ENCODE measurements around the gene WDR1. TPM values are rescaled to one million over a fixed set of nuclear protein-coding genes. Genes with fewer than 3 reads are reported as not detected.

Gene WDR1
- polyA plus RNA-seq, 1 of the 3 experiments (the other 2 are of a cell fraction): 310 TPM

DNA sequence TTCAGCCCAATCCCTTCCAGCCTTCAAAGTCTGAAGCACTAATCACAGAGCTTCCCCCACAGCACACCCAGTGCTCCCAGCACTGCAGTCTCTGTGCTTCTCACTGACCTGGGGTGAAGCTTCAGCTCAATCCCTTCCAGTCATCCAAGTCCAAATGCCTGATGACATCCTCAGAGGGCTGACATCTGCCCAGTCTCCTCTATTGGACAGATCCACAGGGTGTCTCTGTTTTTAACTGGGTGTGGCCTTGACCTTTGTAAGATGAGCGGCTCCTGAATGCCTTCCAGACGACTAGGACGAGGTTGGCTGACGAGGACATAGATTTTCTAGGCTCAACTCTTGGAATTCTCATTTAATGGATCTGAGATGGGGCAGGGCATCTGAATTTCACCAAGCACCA is 87.7 kb downstream of the WDR1 start:
- no peaks in the 10 kb centered on the region for H3K79me2 ChIP-seq (ENCODE audit: insufficient read depth)
- H3K4me1 ChIP-seq (ENCODE audit: control insufficient read depth in 1 of 2, insufficient read depth in 2 of 2, low read depth in 1 of 2, low read length in 1 of 2): peaks cover 0 to 11% of the 10 kb centered on the region in 2 experiments; a peak in 1 of 4 replicates
- H3K9me3 ChIP-seq: no peaks in the 10 kb centered on the region
- ChIA-PET POLR2A (no interaction called here), CTCF (interaction anchor here (0.9 to 1.9 kb wide), 3 partner anchors 10 to 34 kb away, joined by 3 to 6 read pairs (median 3); no protein-coding TSS in a partner anchor)
- H3K4me3 ChIP-seq (ENCODE audit: low read depth in 2 of 2, low read length in 1 of 2): no peak overlapping the region
- H3K27ac ChIP-seq (ENCODE audit: low read depth in 2 of 2, low read length in 1 of 2): no peak overlapping the region
- no peak overlapping the region for H3K4me2 ChIP-seq
- TF ChIP-seq NRF1 (IDR thresholded peaks at IDR 0.05; ENCODE audit: low read depth, low read length) (no peak), TEAD4 (IDR thresholded peaks at IDR 0.05; ENCODE audit: borderline replicate concordance, insufficient read depth) (no peak), ZBTB33 (IDR thresholded peaks at IDR 0.05; ENCODE audit: borderline replicate concordance, low read depth) (no peak), SIN3A (IDR thresholded peaks at IDR 0.05; ENCODE audit: borderline replicate concordance, low read depth, low read length) (no peak), IRF3 (IDR thresholded peaks at IDR 0.05; ENCODE audit: low read depth, low read length) (no peak), RAD21 (IDR thresholded peaks at IDR 0.05; ENCODE audit: low read length) (no peak), EP300 (IDR thresholded peaks at IDR 0.05; ENCODE audit: borderline replicate concordance in 1 of 2, low read depth in 1 of 2, low read length in 1 of 2) (no peak), FOXJ3 (CRISPR knock-in tag; IDR thresholded peaks at IDR 0.05) (no peak)
- no peak overlapping the region for H3K9ac ChIP-seq
- H2AFZ ChIP-seq (ENCODE audit: low read depth): no peak overlapping the region
- H4K20me1 ChIP-seq (ENCODE audit: insufficient read depth): no peaks in the 10 kb centered on the region
- H3K36me3 ChIP-seq (replicated peaks in 1 of 2; ENCODE audit: control insufficient read depth in 1 of 2, insufficient read depth in 2 of 2, low read length in 1 of 2): no peaks in the 10 kb centered on the region
- DNase-seq: no peak
- H3K27me3 ChIP-seq (ENCODE audit: insufficient read depth): no peaks in the 10 kb centered on the region
- 0% methylated on average over 1 of the region's 4 CpGs for WGBS (ENCODE audit: low lambda C conversion rate)
- H3K9me2 ChIP-seq: no peaks in the 10 kb centered on the region
- H3F3A ChIP-seq (replicated peaks; ENCODE audit: insufficient read depth): no peaks in the 10 kb centered on the region

GRCh38 chr4:10026485-10026884 is 90.1 kb downstream of the WDR1 start:
- DNase-seq: no peak
- H3K4me1 ChIP-seq (ENCODE audit: control insufficient read depth in 1 of 2, insufficient read depth in 2 of 2, low read depth in 1 of 2, low read length in 1 of 2): peaks cover 0 to 6% of the 10 kb centered on the region in 2 experiments; a peak in 1 of 4 replicates
- no peak overlapping the region for H3K9ac ChIP-seq
- TF ChIP-seq RXRA (IDR thresholded peaks at IDR 0.05; ENCODE audit: borderline replicate concordance, low read depth) (no peak), CHD2 (IDR thresholded peaks at IDR 0.05; ENCODE audit: low read length, partially characterized antibody) (no peak), USF2 (IDR thresholded peaks at IDR 0.05; ENCODE audit: borderline replicate concordance, low read depth, low read length) (no peak), REST (IDR thresholded peaks at IDR 0.05; ENCODE audit: low read depth, low read length) (no peak), TCF12 (IDR thresholded peaks at IDR 0.05) (no peak), FOXJ3 (CRISPR knock-in tag; IDR thresholded peaks at IDR 0.05) (no peak), EZH2phosphoT487 (IDR thresholded peaks at IDR 0.05; ENCODE audit: borderline replicate concordance, low read depth) (no peak), FOXM1 (IDR thresholded peaks at IDR 0.05; ENCODE audit: low read depth) (no peak), FOSL2 (IDR thresholded peaks at IDR 0.05; ENCODE audit: borderline replicate concordance, low read depth) (no peak)
- TF ChIP-seq, protein P1, sequence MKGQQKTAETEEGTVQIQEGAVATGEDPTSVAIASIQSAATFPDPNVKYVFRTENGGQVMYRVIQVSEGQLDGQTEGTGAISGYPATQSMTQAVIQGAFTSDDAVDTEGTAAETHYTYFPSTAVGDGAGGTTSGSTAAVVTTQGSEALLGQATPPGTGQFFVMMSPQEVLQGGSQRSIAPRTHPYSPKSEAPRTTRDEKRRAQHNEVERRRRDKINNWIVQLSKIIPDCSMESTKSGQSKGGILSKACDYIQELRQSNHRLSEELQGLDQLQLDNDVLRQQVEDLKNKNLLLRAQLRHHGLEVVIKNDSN (IDR thresholded peaks at IDR 0.05; ENCODE audit: borderline replicate concordance, low read depth): no peak

More at GRCh38 chr4:10026485-10026884, 90.1 kb downstream of the WDR1 start:
- no peaks in the 10 kb centered on the region for H3K27me3 ChIP-seq (ENCODE audit: insufficient read depth)
- H3K36me3 ChIP-seq (replicated peaks in 1 of 2; ENCODE audit: control insufficient read depth in 1 of 2, insufficient read depth in 2 of 2, low read length in 1 of 2): no peaks in the 10 kb centered on the region
- H3K9me3 ChIP-seq: no peaks in the 10 kb centered on the region
- no peaks in the 10 kb centered on the region for H3K9me2 ChIP-seq
- CTCF ChIA-PET: interaction anchor here (3.4 kb wide), 1 partner anchor 11 kb away, joined by 16 read pairs; no protein-coding TSS in a partner anchor
- H3F3A ChIP-seq (replicated peaks; ENCODE audit: insufficient read depth): no peaks in the 10 kb centered on the region
- H3K4me3 ChIP-seq (ENCODE audit: low read depth in 2 of 2, low read length in 1 of 2): no peak overlapping the region
- H3K27ac ChIP-seq (ENCODE audit: low read depth in 2 of 2, low read length in 1 of 2): no peak overlapping the region
- POLR2A ChIA-PET: no interaction called here
- WGBS (ENCODE audit: low lambda C conversion rate): 28% methylated on average over 9 of the region's 9 CpGs
- no peaks in the 10 kb centered on the region for H3K79me2 ChIP-seq (ENCODE audit: insufficient read depth)
- H2AFZ ChIP-seq (ENCODE audit: low read depth): no peak overlapping the region
- H4K20me1 ChIP-seq (ENCODE audit: insufficient read depth): no peaks in the 10 kb centered on the region
- no peak overlapping the region for H3K4me2 ChIP-seq

Data from SK-N-SH (cell line).